Esophagus muscularis mucosa (tissue), 4 donors: Measurements from ENCODE around the gene OVOL2.

Source experiments
- CTCF ChIP-seq, 3 experiments: fragments of 200-600 bp in 2 of 3; fragments of 450-650 bp in 1 of 3; sonication (generic) in 2 of 3; IDR thresholded peaks; one replicate each; pipeline ENCODE4 v1.5.1; 2017 to 2019; ENCODE audit warnings: antibody characterized with exemption in 3 of 3, mild to moderate bottlenecking in 2 of 3, moderate library complexity in 1 of 3
- EP300 ChIP-seq: sonication (generic); formaldehyde crosslinking; IDR thresholded peaks from one replicate; pipeline ENCODE4 v1.6.1; 2017; ENCODE audit warnings: antibody characterized with exemption
- POLR2AphosphoS5 ChIP-seq, 2 donors: sonication (generic); formaldehyde crosslinking; IDR thresholded peaks; one replicate each; pipeline ENCODE4 v1.6.1; 2017; ENCODE audit warnings: antibody characterized with exemption in 2 of 2

- TF ChIP-seq CTCF (IDR thresholded peaks at IDR 0.05) = no peak
- peak; percentile 82 to 88 for TF ChIP-seq POLR2AphosphoS5 (IDR thresholded peaks at IDR 0.05)
- peak; percentile 93 for TF ChIP-seq EP300
Observed at GRCh38 chr20:18005990-18006364, 51.7 kb downstream of the OVOL2 start.
